Ishikawa (cell line): ENCODE results near the gene METTL18.

ENCODE experiments used
- CEBPB ChIP-seq: IDR thresholded peaks from 2 replicates; pipeline ENCODE4 v1.6.1; 2012
- EGR1 ChIP-seq: IDR thresholded peaks from 2 replicates; pipeline ENCODE4 v1.6.1; 2012
- EP300 ChIP-seq: IDR thresholded peaks from 2 replicates; pipeline ENCODE4 v1.6.1; 2012; ENCODE audit warnings: borderline replicate concordance
- TAF1 ChIP-seq: IDR thresholded peaks from 2 replicates; pipeline ENCODE4 v1.6.1; 2012; ENCODE audit warnings: low read depth, mild to moderate bottlenecking
- TF ChIP-seq, protein P1 (sequence below): IDR thresholded peaks from 2 replicates; pipeline ENCODE4 v1.6.1; 2012
- TF ChIP-seq, protein P2 (sequence below): IDR thresholded peaks from 2 replicates; pipeline ENCODE4 v1.6.1; 2012; ENCODE audit warnings: low read depth, mild to moderate bottlenecking

DNA sequence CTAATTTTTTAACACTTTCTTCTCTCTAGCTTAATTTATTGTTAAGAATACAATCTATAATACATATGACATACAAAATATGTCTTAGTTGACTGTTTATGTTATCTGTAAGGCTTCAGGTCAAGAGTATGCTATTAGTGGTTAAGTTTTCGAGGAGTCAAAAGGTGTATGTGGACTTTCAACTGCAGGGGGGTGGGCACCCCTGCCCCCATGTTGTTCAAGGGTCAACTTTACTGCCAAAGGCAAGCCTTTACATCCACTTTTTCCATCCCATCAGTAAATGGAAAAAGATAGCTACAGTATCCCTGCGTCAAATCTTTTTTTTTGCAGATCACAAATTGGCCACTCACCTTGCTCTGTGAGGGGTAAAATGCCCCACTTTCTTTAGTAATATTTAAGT lies 6.3 kb downstream of the METTL18 start:
- no peak for TF ChIP-seq EP300
- TF ChIP-seq, protein P1, sequence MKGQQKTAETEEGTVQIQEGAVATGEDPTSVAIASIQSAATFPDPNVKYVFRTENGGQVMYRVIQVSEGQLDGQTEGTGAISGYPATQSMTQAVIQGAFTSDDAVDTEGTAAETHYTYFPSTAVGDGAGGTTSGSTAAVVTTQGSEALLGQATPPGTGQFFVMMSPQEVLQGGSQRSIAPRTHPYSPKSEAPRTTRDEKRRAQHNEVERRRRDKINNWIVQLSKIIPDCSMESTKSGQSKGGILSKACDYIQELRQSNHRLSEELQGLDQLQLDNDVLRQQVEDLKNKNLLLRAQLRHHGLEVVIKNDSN = no peak
- TF ChIP-seq EGR1 = no peak
- no peak for TF ChIP-seq CEBPB
- no peak for TF ChIP-seq TAF1
- TF ChIP-seq, protein P2, sequence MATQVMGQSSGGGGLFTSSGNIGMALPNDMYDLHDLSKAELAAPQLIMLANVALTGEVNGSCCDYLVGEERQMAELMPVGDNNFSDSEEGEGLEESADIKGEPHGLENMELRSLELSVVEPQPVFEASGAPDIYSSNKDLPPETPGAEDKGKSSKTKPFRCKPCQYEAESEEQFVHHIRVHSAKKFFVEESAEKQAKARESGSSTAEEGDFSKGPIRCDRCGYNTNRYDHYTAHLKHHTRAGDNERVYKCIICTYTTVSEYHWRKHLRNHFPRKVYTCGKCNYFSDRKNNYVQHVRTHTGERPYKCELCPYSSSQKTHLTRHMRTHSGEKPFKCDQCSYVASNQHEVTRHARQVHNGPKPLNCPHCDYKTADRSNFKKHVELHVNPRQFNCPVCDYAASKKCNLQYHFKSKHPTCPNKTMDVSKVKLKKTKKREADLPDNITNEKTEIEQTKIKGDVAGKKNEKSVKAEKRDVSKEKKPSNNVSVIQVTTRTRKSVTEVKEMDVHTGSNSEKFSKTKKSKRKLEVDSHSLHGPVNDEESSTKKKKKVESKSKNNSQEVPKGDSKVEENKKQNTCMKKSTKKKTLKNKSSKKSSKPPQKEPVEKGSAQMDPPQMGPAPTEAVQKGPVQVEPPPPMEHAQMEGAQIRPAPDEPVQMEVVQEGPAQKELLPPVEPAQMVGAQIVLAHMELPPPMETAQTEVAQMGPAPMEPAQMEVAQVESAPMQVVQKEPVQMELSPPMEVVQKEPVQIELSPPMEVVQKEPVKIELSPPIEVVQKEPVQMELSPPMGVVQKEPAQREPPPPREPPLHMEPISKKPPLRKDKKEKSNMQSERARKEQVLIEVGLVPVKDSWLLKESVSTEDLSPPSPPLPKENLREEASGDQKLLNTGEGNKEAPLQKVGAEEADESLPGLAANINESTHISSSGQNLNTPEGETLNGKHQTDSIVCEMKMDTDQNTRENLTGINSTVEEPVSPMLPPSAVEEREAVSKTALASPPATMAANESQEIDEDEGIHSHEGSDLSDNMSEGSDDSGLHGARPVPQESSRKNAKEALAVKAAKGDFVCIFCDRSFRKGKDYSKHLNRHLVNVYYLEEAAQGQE = no peak
